ENCODE measurements around the gene DTNB. TPM values are rescaled to one million over a fixed set of nuclear protein-coding genes. Genes with fewer than 3 reads are reported as not detected.

Gene DTNB
- total RNA-seq, 1 donor from 2014 or later = 12.0 TPM

- TF ChIP-seq, protein P1, sequence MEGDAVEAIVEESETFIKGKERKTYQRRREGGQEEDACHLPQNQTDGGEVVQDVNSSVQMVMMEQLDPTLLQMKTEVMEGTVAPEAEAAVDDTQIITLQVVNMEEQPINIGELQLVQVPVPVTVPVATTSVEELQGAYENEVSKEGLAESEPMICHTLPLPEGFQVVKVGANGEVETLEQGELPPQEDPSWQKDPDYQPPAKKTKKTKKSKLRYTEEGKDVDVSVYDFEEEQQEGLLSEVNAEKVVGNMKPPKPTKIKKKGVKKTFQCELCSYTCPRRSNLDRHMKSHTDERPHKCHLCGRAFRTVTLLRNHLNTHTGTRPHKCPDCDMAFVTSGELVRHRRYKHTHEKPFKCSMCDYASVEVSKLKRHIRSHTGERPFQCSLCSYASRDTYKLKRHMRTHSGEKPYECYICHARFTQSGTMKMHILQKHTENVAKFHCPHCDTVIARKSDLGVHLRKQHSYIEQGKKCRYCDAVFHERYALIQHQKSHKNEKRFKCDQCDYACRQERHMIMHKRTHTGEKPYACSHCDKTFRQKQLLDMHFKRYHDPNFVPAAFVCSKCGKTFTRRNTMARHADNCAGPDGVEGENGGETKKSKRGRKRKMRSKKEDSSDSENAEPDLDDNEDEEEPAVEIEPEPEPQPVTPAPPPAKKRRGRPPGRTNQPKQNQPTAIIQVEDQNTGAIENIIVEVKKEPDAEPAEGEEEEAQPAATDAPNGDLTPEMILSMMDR (IDR thresholded peaks at IDR 0.05; ENCODE audit: unreplicated experiment) = no peak
- H3K27ac Mint-ChIP-seq (ENCODE audit: unreplicated experiment) = peak overlapping the region; percentile 0
- H3K9me3 Mint-ChIP-seq (ENCODE audit: unreplicated experiment) = no peaks in the 10 kb centered on the region
- H3K4me1 Mint-ChIP-seq (ENCODE audit: unreplicated experiment) = peaks cover 11% of the 10 kb centered on the region
- no peak for DNase-seq (ENCODE audit: low spot score)
- H3K27me3 Mint-ChIP-seq (ENCODE audit: unreplicated experiment) = peaks cover 10% of the 10 kb centered on the region
- peaks cover under 1% of the 10 kb centered on the region for H3K36me3 Mint-ChIP-seq (ENCODE audit: low read depth, unreplicated experiment)
- no peak overlapping the region for H3K4me3 Mint-ChIP-seq (ENCODE audit: unreplicated experiment)
Measured at GRCh38 chr2:25362434-25363145, 310.8 kb downstream of the DTNB start.

- Mint-ChIP-seq H3K36me3 (ENCODE audit: low read depth, unreplicated experiment) (peaks cover 3% of the 10 kb centered on the region), H3K4me3 (ENCODE audit: unreplicated experiment) (no peak overlapping the region), H3K9me3 (ENCODE audit: unreplicated experiment) (no peaks in the 10 kb centered on the region), H3K27me3 (ENCODE audit: unreplicated experiment) (peaks cover 10% of the 10 kb centered on the region), H3K4me1 (ENCODE audit: unreplicated experiment) (peaks cover 11% of the 10 kb centered on the region), H3K27ac (ENCODE audit: unreplicated experiment) (no peak overlapping the region)
- TF ChIP-seq, protein P1 (IDR thresholded peaks at IDR 0.05; ENCODE audit: unreplicated experiment) = peak; percentile 96
- peak; percentile 98 for DNase-seq (ENCODE audit: low spot score)
Measured at GRCh38 chr2:25362049-25362433, 311.3 kb downstream of the DTNB start.

- peaks cover 14% of the 10 kb centered on the region for H3K4me1 Mint-ChIP-seq (ENCODE audit: unreplicated experiment)
- TF ChIP-seq, protein P1 (IDR thresholded peaks at IDR 0.05; ENCODE audit: unreplicated experiment) = no peak
- H3K4me3 Mint-ChIP-seq (ENCODE audit: unreplicated experiment) = no peak overlapping the region
- no peaks in the 10 kb centered on the region for H3K9me3 Mint-ChIP-seq (ENCODE audit: unreplicated experiment)
- H3K36me3 Mint-ChIP-seq (ENCODE audit: low read depth, unreplicated experiment) = peaks cover 3% of the 10 kb centered on the region
- H3K27ac Mint-ChIP-seq (ENCODE audit: unreplicated experiment) = no peak overlapping the region
- H3K27me3 Mint-ChIP-seq (ENCODE audit: unreplicated experiment) = peaks cover 11% of the 10 kb centered on the region
- no peak for DNase-seq (ENCODE audit: low spot score)
Measured at GRCh38 chr2:25361261-25362048, 311.9 kb downstream of the DTNB start.

GRCh38 chr2:25358836-25359235 is 314.5 kb downstream of the DTNB start:
- H3K27ac Mint-ChIP-seq (ENCODE audit: unreplicated experiment) = no peak overlapping the region
- TF ChIP-seq, protein P1 (IDR thresholded peaks at IDR 0.05; ENCODE audit: unreplicated experiment) = no peak
- no peak overlapping the region for H3K4me3 Mint-ChIP-seq (ENCODE audit: unreplicated experiment)
- peaks cover 13% of the 10 kb centered on the region for H3K27me3 Mint-ChIP-seq (ENCODE audit: unreplicated experiment)
- H3K4me1 Mint-ChIP-seq (ENCODE audit: unreplicated experiment) = peaks cover 22% of the 10 kb centered on the region
- H3K36me3 Mint-ChIP-seq (ENCODE audit: low read depth, unreplicated experiment) = peaks cover 14% of the 10 kb centered on the region
- H3K9me3 Mint-ChIP-seq (ENCODE audit: unreplicated experiment) = no peaks in the 10 kb centered on the region
- no peak for DNase-seq (ENCODE audit: low spot score)

Data from endothelial cell (in vitro differentiated cells).